Calu3 (cell line): ENCODE data around the gene UFC1. TPM values are rescaled to one million over a fixed set of nuclear protein-coding genes. Genes with fewer than 3 reads are reported as not detected.
A peak's percentile ranks its signal among the peaks of the same experiment; 100 is the strongest.

Experiments used
- Bru-seq: library from RNA; stranded (reverse); fragments of 400-500 nt; gene quantifications from one replicate; lab custom pipeline; 2021; lab: Mats Ljungman, UMichigan
- BruChase-seq, 2 experiments: library from RNA; stranded (reverse); fragments of 400-500 nt; gene quantifications; one replicate each; lab custom pipeline; 2021; lab: Mats Ljungman, UMichigan
- BruUV-seq: library from RNA; stranded (reverse); fragments of 400-500 nt; replicated peaks from 2 replicates; lab custom pipeline; 2021; lab: Mats Ljungman, UMichigan
- CTCF ChIA-PET: fragments of 300-600 bp; sonication (Branson Sonifier 250); formaldehyde crosslinking; loops from one replicate; lab custom pipeline; 2022; ENCODE audit warnings: antibody characterized with exemption; lab: Charles Lee
- DNase-seq: peaks from one replicate; pipeline ENCODE4 v3.0.0; 2022
- H3K27ac Mint-ChIP-seq: one replicate; pipeline ENCODE4 v1.8.0; 2022; ENCODE audit warnings: mixed read lengths; ENCODE audit not compliant: unreplicated experiment
- H3K27me3 Mint-ChIP-seq: one replicate; pipeline ENCODE4 v1.8.0; 2022; ENCODE audit warnings: mixed read lengths; ENCODE audit not compliant: unreplicated experiment
- H3K36me3 Mint-ChIP-seq: one replicate; pipeline ENCODE4 v1.8.0; 2022; ENCODE audit warnings: mild to moderate bottlenecking, moderate library complexity, mixed read lengths; ENCODE audit not compliant: insufficient read depth, unreplicated experiment
- H3K4me1 Mint-ChIP-seq: one replicate; pipeline ENCODE4 v1.8.0; 2022; ENCODE audit warnings: mild to moderate bottlenecking, low read depth, mixed read lengths; ENCODE audit not compliant: unreplicated experiment
- H3K4me3 Mint-ChIP-seq: one replicate; pipeline ENCODE4 v1.8.0; 2022; ENCODE audit warnings: mild to moderate bottlenecking, low read depth, moderate library complexity, mixed read lengths; ENCODE audit not compliant: unreplicated experiment
- H3K9me3 Mint-ChIP-seq: one replicate; pipeline ENCODE4 v1.8.0; 2022; ENCODE audit warnings: low read depth, mixed read lengths; ENCODE audit not compliant: unreplicated experiment
- intact Hi-C: fragments of 100-400 bp; cut with micrococcal nuclease; formaldehyde crosslinking; loops from one replicate; pipeline ENCODE4 v1.10.0; 2022; ENCODE audit not compliant: unreplicated experiment
- long read RNA-seq: library from polyadenylated mRNA; stranded (forward); transcript quantifications from one replicate; pipeline ENCODE4 v2.0.0, GENCODE V29; 2022
- total RNA-seq: library from RNA; stranded (reverse); gene quantifications from 2 replicates; pipeline ENCODE4 v1.2.3, GENCODE V29; 2022
- TF ChIP-seq, protein P1 (sequence below): fragments of 200-600 bp; IDR thresholded peaks from one replicate; pipeline ENCODE4 v1.8.0; 2022; ENCODE audit warnings: antibody characterized with exemption; ENCODE audit not compliant: unreplicated experiment

UFC1 gene
- total RNA-seq = 77.5 and 85.8 TPM in 2 replicates
- Bru-seq, nascent RNA = percentile 74 among the genes with signal in this experiment
- percentile 90 among the genes with signal in this experiment for BruChase-seq, experiment 1, labeled RNA remaining after a 6-hour chase
- percentile 78 among the genes with signal in this experiment for BruChase-seq, experiment 2, labeled RNA remaining after a 2-hour chase
- long read RNA-seq, transcript UFC1-201 (6 exons, 1,114 nt) = major isoform, 106 of 118 reads
- long read RNA-seq, partial matches to known transcripts = 2 of 118 reads
- long read RNA-seq, other reads (novel, unspliced or antisense) = 7 of 118 reads

DNA sequence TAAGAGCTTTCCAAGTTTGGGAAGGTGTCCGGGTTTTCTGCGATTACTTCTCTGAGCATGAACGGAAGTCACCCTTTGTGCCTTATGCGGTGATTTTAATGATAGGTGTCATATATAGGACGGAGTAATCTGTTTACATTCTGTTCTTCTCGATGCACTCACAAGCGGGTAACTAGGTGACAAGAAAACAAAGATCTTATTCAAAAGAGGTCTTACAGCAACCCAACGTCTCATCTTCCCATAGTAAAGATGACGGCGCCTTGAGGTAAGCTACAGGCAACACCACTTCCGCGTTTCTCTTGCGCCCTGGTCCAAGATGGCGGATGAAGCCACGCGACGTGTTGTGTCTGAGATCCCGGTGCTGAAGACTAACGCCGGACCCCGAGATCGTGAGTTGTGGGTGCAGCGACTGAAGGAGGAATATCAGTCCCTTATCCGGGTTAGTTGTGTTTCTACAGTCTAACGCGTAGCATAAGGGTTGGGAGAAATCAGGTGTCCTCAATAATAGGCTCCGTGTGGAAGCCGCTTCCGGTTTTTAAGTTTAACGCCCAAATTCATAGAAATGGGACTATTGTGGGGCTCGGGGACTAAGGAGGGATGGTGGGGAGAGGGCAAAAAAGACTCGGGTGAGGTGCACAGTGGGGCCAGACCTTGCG, at the start of gene UFC1:
Gene UFC1, plus strand, starts transcription at position 297 of the 656 bp plus-strand sequence. Its CDS starts 20 bp downstream, at position 317.
- no peaks in the 10 kb centered on the region for H3K9me3 Mint-ChIP-seq
- TF ChIP-seq, protein P1, sequence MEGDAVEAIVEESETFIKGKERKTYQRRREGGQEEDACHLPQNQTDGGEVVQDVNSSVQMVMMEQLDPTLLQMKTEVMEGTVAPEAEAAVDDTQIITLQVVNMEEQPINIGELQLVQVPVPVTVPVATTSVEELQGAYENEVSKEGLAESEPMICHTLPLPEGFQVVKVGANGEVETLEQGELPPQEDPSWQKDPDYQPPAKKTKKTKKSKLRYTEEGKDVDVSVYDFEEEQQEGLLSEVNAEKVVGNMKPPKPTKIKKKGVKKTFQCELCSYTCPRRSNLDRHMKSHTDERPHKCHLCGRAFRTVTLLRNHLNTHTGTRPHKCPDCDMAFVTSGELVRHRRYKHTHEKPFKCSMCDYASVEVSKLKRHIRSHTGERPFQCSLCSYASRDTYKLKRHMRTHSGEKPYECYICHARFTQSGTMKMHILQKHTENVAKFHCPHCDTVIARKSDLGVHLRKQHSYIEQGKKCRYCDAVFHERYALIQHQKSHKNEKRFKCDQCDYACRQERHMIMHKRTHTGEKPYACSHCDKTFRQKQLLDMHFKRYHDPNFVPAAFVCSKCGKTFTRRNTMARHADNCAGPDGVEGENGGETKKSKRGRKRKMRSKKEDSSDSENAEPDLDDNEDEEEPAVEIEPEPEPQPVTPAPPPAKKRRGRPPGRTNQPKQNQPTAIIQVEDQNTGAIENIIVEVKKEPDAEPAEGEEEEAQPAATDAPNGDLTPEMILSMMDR = no peak
- peak within 1 kb of the TSS; percentile 98 for H3K4me3 Mint-ChIP-seq
- H3K36me3 Mint-ChIP-seq = peaks cover 35% of the 10 kb centered on the region
- CTCF ChIA-PET = interaction anchor here (0.5 to 1.3 kb wide), 4 partner anchors 12 to 883 kb away, joined by 3 to 5 read pairs (median 3); partner anchors contain the start of gene PPOX
- H3K27me3 Mint-ChIP-seq = no peaks in the 10 kb centered on the region
- intact Hi-C loops = no loop called here
- H3K4me1 Mint-ChIP-seq = peaks cover 27% of the 10 kb centered on the region
- peak within 1 kb of the TSS; percentile 100 for H3K27ac Mint-ChIP-seq
- DNase-seq = peak; percentile 84
- BruUV-seq = TSS peak; percentile 98

DNA sequence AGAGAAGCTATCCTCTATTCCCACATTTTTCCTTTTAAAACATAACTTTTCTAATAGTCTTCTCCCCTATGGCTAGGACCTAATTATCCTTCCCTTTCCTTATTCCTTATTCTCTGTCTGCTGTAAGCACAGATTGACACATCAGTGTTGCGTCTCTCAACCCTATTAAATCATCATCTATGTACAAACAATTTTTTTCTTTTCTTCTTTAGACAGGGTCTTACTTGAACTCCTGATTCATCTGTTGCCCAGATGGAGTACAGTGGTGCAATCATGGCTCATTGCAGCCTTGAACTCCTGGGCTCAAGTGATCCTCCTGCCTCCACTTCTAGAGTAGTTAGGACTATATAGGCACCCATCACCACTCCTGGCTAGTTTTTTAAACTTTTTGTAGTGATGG, 47.3 kb upstream of the UFC1 start:
- TF ChIP-seq, protein P1 = no peak
- peaks cover 28% of the 10 kb centered on the region for H3K36me3 Mint-ChIP-seq
- intact Hi-C loops = no loop called here
- H3K4me3 Mint-ChIP-seq = no peak overlapping the region
- no TSS peak for BruUV-seq
- no peaks in the 10 kb centered on the region for H3K9me3 Mint-ChIP-seq
- H3K27me3 Mint-ChIP-seq = no peaks in the 10 kb centered on the region
- no peak for DNase-seq
- no peak overlapping the region for H3K27ac Mint-ChIP-seq
- H3K4me1 Mint-ChIP-seq = peaks cover 9% of the 10 kb centered on the region
- CTCF ChIA-PET = no interaction called here

DNA sequence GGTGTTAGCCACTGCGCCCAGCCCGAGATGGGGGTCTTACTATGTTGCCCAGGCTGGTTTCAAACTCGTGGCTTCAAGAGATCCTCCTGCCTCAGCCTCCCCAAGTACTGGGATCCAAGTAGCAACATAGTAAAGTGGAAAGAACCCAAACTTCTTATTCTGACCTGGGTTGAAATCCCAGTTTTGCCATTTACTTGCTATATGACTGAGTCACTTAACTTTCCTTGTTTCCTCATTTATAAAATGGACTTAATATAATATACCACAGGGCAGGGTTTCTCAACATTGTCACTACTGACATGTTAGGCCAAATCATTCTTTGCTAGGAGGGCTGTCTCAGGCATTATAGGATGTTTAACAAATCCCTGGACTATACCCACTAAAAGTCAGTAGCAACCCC, 42.7 kb upstream of the UFC1 start:
- no peak overlapping the region for H3K27ac Mint-ChIP-seq
- H3K36me3 Mint-ChIP-seq = peaks cover 29% of the 10 kb centered on the region
- intact Hi-C loops = no loop called here
- H3K4me1 Mint-ChIP-seq = peaks cover 46% of the 10 kb centered on the region
- no TSS peak for BruUV-seq
- H3K4me3 Mint-ChIP-seq = no peak overlapping the region
- CTCF ChIA-PET = no interaction called here
- H3K9me3 Mint-ChIP-seq = no peaks in the 10 kb centered on the region
- no peak for DNase-seq
- TF ChIP-seq, protein P1 = no peak
- H3K27me3 Mint-ChIP-seq = no peaks in the 10 kb centered on the region

DNA sequence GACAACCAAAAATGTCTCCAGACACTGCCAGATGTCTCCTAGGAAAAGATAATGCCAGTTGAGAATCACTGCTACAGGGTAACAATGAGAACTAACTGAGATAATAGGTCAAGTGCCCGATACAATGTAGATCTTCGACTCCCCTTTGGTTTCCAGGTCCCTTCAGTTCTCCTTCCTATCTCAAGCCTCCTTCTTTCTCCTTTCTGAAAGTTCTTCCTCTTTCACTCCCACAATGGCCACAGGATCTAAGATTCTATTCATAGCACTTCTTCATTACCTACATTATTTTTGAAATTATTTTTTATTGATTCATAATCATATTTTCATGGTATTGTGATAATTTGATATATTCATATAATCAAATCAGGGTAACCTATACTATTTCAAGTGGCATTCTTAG, 42.3 kb upstream of the UFC1 start:
- Mint-ChIP-seq H3K9me3 (no peaks in the 10 kb centered on the region), H3K4me1 (peaks cover 46% of the 10 kb centered on the region), H3K27ac (no peak overlapping the region), H3K4me3 (no peak overlapping the region), H3K36me3 (peaks cover 29% of the 10 kb centered on the region), H3K27me3 (no peaks in the 10 kb centered on the region)
- intact Hi-C loops = no loop called here
- DNase-seq = no peak
- no TSS peak for BruUV-seq
- CTCF ChIA-PET = no interaction called here
- TF ChIP-seq, protein P1 = no peak
